Measurements from ENCODE around the gene FRA10AC1.

- no peak for TF ChIP-seq ZBTB7A (IDR thresholded peaks at IDR 0.05; ENCODE audit: low read depth)
- no peak for TF ChIP-seq EP300 (IDR thresholded peaks at IDR 0.05; ENCODE audit: borderline replicate concordance)
- TF ChIP-seq TAF1 (IDR thresholded peaks at IDR 0.05; ENCODE audit: low read depth): no peak
- no peak for TF ChIP-seq MAX (IDR thresholded peaks at IDR 0.05)
- no peak for TF ChIP-seq EGR1 (IDR thresholded peaks at IDR 0.05)
- no peak for TF ChIP-seq NFIC (IDR thresholded peaks at IDR 0.05)
- no peak for TF ChIP-seq REST (IDR thresholded peaks at IDR 0.05; ENCODE audit: low read depth)
- no peak for TF ChIP-seq YY1 (IDR thresholded peaks at IDR 0.05; ENCODE audit: low read depth)
- TF ChIP-seq FOXM1 (IDR thresholded peaks at IDR 0.05; ENCODE audit: borderline replicate concordance, low read depth): no peak
- TF ChIP-seq RAD21 (IDR thresholded peaks at IDR 0.05; ENCODE audit: low read depth): no peak
- TF ChIP-seq TEAD4 (IDR thresholded peaks at IDR 0.05): no peak
These were observed 24.0 kb downstream of the FRA10AC1 start for GRCh38 chr10:93678386-93678785.

All from Ishikawa (cell line).